ENCODE results near the gene CTPS2.
A peak's percentile ranks its signal among the peaks of the same experiment; 100 is the strongest.

GRCh38 chrX:16671005-16671404 is 41.5 kb downstream of the CTPS2 start:
- TF ChIP-seq CTCF (IDR thresholded peaks at IDR 0.05; ENCODE audit: insufficient read depth, low read depth, low read length) (peak; percentile 23), EZH2 (IDR thresholded peaks at IDR 0.05; ENCODE audit: insufficient read depth, low read length) (no peak)
